Hepatocyte (in vitro differentiated cells): ENCODE data around the gene RINL. TPM values are rescaled to one million over a fixed set of nuclear protein-coding genes. Genes with fewer than 3 reads are reported as not detected.
A peak's percentile ranks its signal among the peaks of the same experiment; 100 is the strongest.
"Not testable (repeated sequence)": the region's sequence is repeated elsewhere in the genome, so short reads cannot be mapped to it uniquely, and the experiment has no call there.

Experiments used
- DNase-seq: peaks from one replicate; pipeline ENCODE4 v3.0.0-alpha.2; 2016; ENCODE audit warnings: low spot score
- H2AFZ ChIP-seq: fragments of 200-600 bp; sonication (generic); 2 replicates; pipeline ENCODE4 v1.6.0; 2016; ENCODE audit warnings: antibody characterized with exemption, mild to moderate bottlenecking
- H3K27ac ChIP-seq: fragments of 200-600 bp; sonication (generic); 2 replicates; pipeline ENCODE4 v1.5.1; 2016; ENCODE audit warnings: mild to moderate bottlenecking
- H3K27me3 ChIP-seq: fragments of 200-600 bp; sonication (generic); 2 replicates; pipeline ENCODE4 v1.6.1; 2016
- H3K36me3 ChIP-seq: fragments of 200-600 bp; sonication (generic); replicated peaks from 2 replicates; pipeline ENCODE4 v1.5.1; 2016; ENCODE audit warnings: low read depth; ENCODE audit not compliant: insufficient read depth
- H3K4me1 ChIP-seq: fragments of 200-600 bp; sonication (generic); 2 replicates; pipeline ENCODE4 v1.5.1; 2016; ENCODE audit warnings: mild to moderate bottlenecking, moderate library complexity; ENCODE audit not compliant: insufficient read depth
- H3K4me2 ChIP-seq: fragments of 200-600 bp; sonication (generic); 2 replicates; pipeline ENCODE4 v1.6.0; 2016
- H3K4me3 ChIP-seq: fragments of 200-600 bp; sonication (generic); 2 replicates; pipeline ENCODE4 v1.5.1; 2016; ENCODE audit warnings: mild to moderate bottlenecking
- H3K79me2 ChIP-seq: fragments of 200-600 bp; sonication (generic); 2 replicates; pipeline ENCODE4 v1.6.0; 2017; ENCODE audit warnings: mild to moderate bottlenecking
- H3K9me2 ChIP-seq: fragments of 200-600 bp; sonication (generic); replicated peaks from 2 replicates; pipeline ENCODE4 v1.6.0; 2017; ENCODE audit warnings: mild to moderate bottlenecking; ENCODE audit not compliant: insufficient read depth
- H3K9me3 ChIP-seq: fragments of 200-600 bp; sonication (generic); 2 replicates; pipeline ENCODE4 v1.5.1; 2016; ENCODE audit warnings: low read depth, mild to moderate bottlenecking
- H4K20me1 ChIP-seq: fragments of 200-600 bp; sonication (generic); 2 replicates; pipeline ENCODE4 v1.6.0; 2016; ENCODE audit warnings: mild to moderate bottlenecking; ENCODE audit not compliant: insufficient read depth, poor library complexity, severe bottlenecking
- CTCF ChIP-seq: fragments of 200-600 bp; sonication (generic); IDR thresholded peaks from 2 replicates; pipeline ENCODE4 v1.5.1; 2016; ENCODE audit warnings: antibody characterized with exemption, mild to moderate bottlenecking; ENCODE audit not compliant: poor library complexity
- EZH2 ChIP-seq: fragments of 200-600 bp; sonication (generic); IDR thresholded peaks from 2 replicates; pipeline ENCODE4 v1.6.1; 2016; ENCODE audit warnings: antibody characterized with exemption, mild to moderate bottlenecking, borderline replicate concordance
- EZH2phosphoT487 ChIP-seq: fragments of 200-600 bp; sonication (generic); IDR thresholded peaks from one replicate; pipeline ENCODE4 v1.6.1; 2018; ENCODE audit warnings: antibody characterized with exemption, mild to moderate bottlenecking, low read depth, moderate library complexity; ENCODE audit not compliant: unreplicated experiment, severe bottlenecking
- WGBS: methylation state at CpG from one replicate; pipeline ENCODE4 v1.1.6; 2016; ENCODE audit warnings: low lambda C conversion rate; ENCODE audit errors: missing lambda C conversion rate; 5-methylcytosine and 5-hydroxymethylcytosine counted together
- polyA plus RNA-seq: library from polyadenylated mRNA; unstranded; fragments of >200 nt; fragmentation: Nextera tagmentation; extraction: Ambion mirVana; gene quantifications from 2 replicates; pipeline ENCODE4 v1.2.1, GENCODE V29; 2016
- total RNA-seq: library from RNA; depleted of rRNA; stranded (reverse); fragments of >200 nt; gene quantifications from 2 replicates; pipeline ENCODE4 v1.2.3, GENCODE V29; 2014

RINL gene
- total and polyA plus RNA-seq, 2 experiments from 2014 or later: 5.6 to 7.7 TPM

GRCh38 chr19:38879400-38879751 is 1.3 kb upstream of the RINL start:
- no peak overlapping the region for H2AFZ ChIP-seq
- 61% methylated on average over 10 of the region's 11 CpGs for WGBS
- no peaks in the 10 kb centered on the region for H3K9me2 ChIP-seq
- no peaks in the 10 kb centered on the region for H3K27me3 ChIP-seq
- no peaks in the 10 kb centered on the region for H3K36me3 ChIP-seq
- H4K20me1 ChIP-seq: no peaks in the 10 kb centered on the region
- peak overlapping the region; percentile 95 for H3K27ac ChIP-seq
- no peaks in the 10 kb centered on the region for H3K79me2 ChIP-seq
- peak overlapping the region; percentile 62 for H3K4me2 ChIP-seq
- no peaks in the 10 kb centered on the region for H3K9me3 ChIP-seq
- H3K4me1 ChIP-seq: peaks cover 18% of the 10 kb centered on the region
- TF ChIP-seq EZH2 (no peak), EZH2phosphoT487 (no peak), CTCF (no peak)
- H3K4me3 ChIP-seq: no peak overlapping the region
- DNase-seq: peak; percentile 54

- no peak overlapping the region for H2AFZ ChIP-seq
- H3K27me3 ChIP-seq: no peaks in the 10 kb centered on the region
- no peak for DNase-seq
- H3K4me1 ChIP-seq: peaks cover 18% of the 10 kb centered on the region
- no peaks in the 10 kb centered on the region for H3K9me3 ChIP-seq
- no peaks in the 10 kb centered on the region for H4K20me1 ChIP-seq
- no peak overlapping the region for H3K4me3 ChIP-seq
- no peaks in the 10 kb centered on the region for H3K9me2 ChIP-seq
- H3K27ac ChIP-seq: peak overlapping the region; percentile 95
- H3K4me2 ChIP-seq: peak overlapping the region; percentile 62
- TF ChIP-seq CTCF (no peak), EZH2phosphoT487 (no peak), EZH2 (no peak)
- no peaks in the 10 kb centered on the region for H3K79me2 ChIP-seq
- 85% methylated on average over 16 of the region's 16 CpGs for WGBS
- H3K36me3 ChIP-seq: no peaks in the 10 kb centered on the region
These were observed 712 bp upstream of the RINL start for GRCh38 chr19:38878575-38879399.

GRCh38 chr19:38875656-38876395 is 2.2 kb downstream of the RINL start:
- Histone ChIP-seq H3K36me3 (no peaks in the 10 kb centered on the region), H3K4me2 (no peak overlapping the region), H3K9me3 (no peaks in the 10 kb centered on the region), H3K27me3 (no peaks in the 10 kb centered on the region), H3K79me2 (no peaks in the 10 kb centered on the region), H2AFZ (no peak overlapping the region), H3K4me3 (no peak overlapping the region), H4K20me1 (no peaks in the 10 kb centered on the region), H3K4me1 (peaks cover 18% of the 10 kb centered on the region), H3K27ac (no peak overlapping the region), H3K9me2 (no peaks in the 10 kb centered on the region)
- TF ChIP-seq EZH2phosphoT487: no peak
- TF ChIP-seq EZH2: no peak
- TF ChIP-seq CTCF: no peak
- no peak for DNase-seq
- 78% methylated on average over 6 of the region's 6 CpGs for WGBS

GRCh38 chr19:38873400-38873799 is 4.7 kb downstream of the RINL start:
- H3K36me3 ChIP-seq, DNase-seq, H3K4me2 ChIP-seq, H3K9me2 ChIP-seq, H2AFZ ChIP-seq, H3K9me3 ChIP-seq, H3K4me1 ChIP-seq, H3K79me2 ChIP-seq, H3K4me3 ChIP-seq, H4K20me1 ChIP-seq, H3K27ac ChIP-seq, H3K27me3 ChIP-seq: not testable (repeated sequence)
- 92% methylated on average over 10 of the region's 10 CpGs for WGBS
